NCI-H2171 (cell line): Measurements from ENCODE around the gene SIAH3.

Experiments used
- DNase-seq: peaks from one replicate; lab custom pipeline; 2025; lab: John Stamatoyannopoulos, UW

SIAH3 gene

GRCh38 chr13:45820106-45820838 lies 31.3 kb downstream of the SIAH3 start:
- DNase-seq: no peak

GRCh38 chr13:45817833-45818232 lies 33.7 kb downstream of the SIAH3 start:
- DNase-seq: no peak

- DNase-seq: no peak
Measured at GRCh38 chr13:45816427-45816826, 35.1 kb downstream of the SIAH3 start.

- no peak for DNase-seq
Measured at GRCh38 chr13:45812695-45813372, 38.7 kb downstream of the SIAH3 start.

GRCh38 chr13:45811891-45812694 lies 39.5 kb downstream of the SIAH3 start:
- DNase-seq: no peak

- no peak for DNase-seq
Measured at GRCh38 chr13:45809801-45810394, 41.7 kb downstream of the SIAH3 start.

GRCh38 chr13:45808925-45809324 lies 42.6 kb downstream of the SIAH3 start:
- DNase-seq: no peak

GRCh38 chr13:45807520-45808099 lies 43.9 kb downstream of the SIAH3 start:
- no peak for DNase-seq

- DNase-seq: no peak
Measured at GRCh38 chr13:45800485-45800884, 51.1 kb downstream of the SIAH3 start.

- DNase-seq: peak; percentile 22
Measured at GRCh38 chr13:45799451-45799850, 52.1 kb downstream of the SIAH3 start.

GRCh38 chr13:45798851-45799250 lies 52.7 kb downstream of the SIAH3 start:
- no peak for DNase-seq

- no peak for DNase-seq
Measured at GRCh38 chr13:45796426-45797235, 54.9 kb downstream of the SIAH3 start.

- no peak for DNase-seq
Measured at GRCh38 chr13:45792827-45793303, 58.7 kb downstream of the SIAH3 start.

- no peak for DNase-seq
Measured at GRCh38 chr13:45788011-45788410, 63.5 kb downstream of the SIAH3 start.

GRCh38 chr13:45787346-45787745 lies 64.2 kb downstream of the SIAH3 start:
- DNase-seq: no peak

GRCh38 chr13:45786293-45786920 lies 65.1 kb downstream of the SIAH3 start:
- no peak for DNase-seq

GRCh38 chr13:45784755-45785675 lies 66.5 kb downstream of the SIAH3 start:
- DNase-seq: no peak

- DNase-seq: no peak
Measured at GRCh38 chr13:45783346-45784043, 68.1 kb downstream of the SIAH3 start.
